Panc1 (cell line): Measurements from ENCODE around the gene NPAS3. TPM values are rescaled to one million over a fixed set of nuclear protein-coding genes. Genes with fewer than 3 reads are reported as not detected.

Source experiments
- ATAC-seq: fragments of 200-7000 bp; cut with Tn5 transposase; 2 replicates; pipeline ENCODE4 v1.9.1; 2020; ENCODE audit warnings: mild to moderate bottlenecking, moderate library complexity
- BruUV-seq: library from RNA; stranded (reverse); fragments of 400-500 nt; replicated peaks from 2 replicates; lab custom pipeline; 2021; lab: Mats Ljungman, UMichigan
- CTCF ChIA-PET: fragments of 300-600 bp; sonication (Branson Sonifier 250); formaldehyde crosslinking; loops from one replicate; lab custom pipeline; 2022; ENCODE audit warnings: antibody characterized with exemption; lab: Charles Lee
- POLR2A ChIA-PET: fragments of 300-600 bp; sonication (Branson Sonifier 250); formaldehyde crosslinking; loops from one replicate; lab custom pipeline; 2022; ENCODE audit warnings: antibody characterized with exemption; lab: Charles Lee
- DNase-seq: peaks from one replicate; pipeline ENCODE4 v3.0.0-alpha.2; 2010; ENCODE audit warnings: low read depth, low spot score
- H3K27ac ChIP-seq: 2 replicates; pipeline ENCODE4 v1.5.1; 2011; ENCODE audit warnings: mild to moderate bottlenecking, low read length, inconsistent platforms
- H3K27me3 ChIP-seq: fragments of 200-500 bp; sonication (Bioruptor generic); 2 replicates; pipeline ENCODE4 v1.6.0; 2014; ENCODE audit warnings: low read length, inconsistent platforms; ENCODE audit not compliant: control insufficient read depth, insufficient read depth
- H3K36me3 ChIP-seq: fragments of 200-500 bp; sonication (Bioruptor generic); 2 replicates; pipeline ENCODE4 v1.5.1; 2014; ENCODE audit warnings: inconsistent platforms, mild to moderate bottlenecking, low read length, moderate library complexity; ENCODE audit not compliant: control insufficient read depth, insufficient read depth
- H3K4me1 ChIP-seq: 2 replicates; pipeline ENCODE4 v1.5.1; 2011; ENCODE audit warnings: inconsistent platforms, mild to moderate bottlenecking, low read length, moderate library complexity; ENCODE audit not compliant: control insufficient read depth, insufficient read depth
- H3K4me3 ChIP-seq, 2 experiments: 2 replicates each; pipeline ENCODE4 v1.5.1; 2011 to 2012; ENCODE audit warnings: low read depth in 2 of 2, low read length in 2 of 2, mild to moderate bottlenecking in 2 of 2, inconsistent platforms in 1 of 2, moderate library complexity in 1 of 2
- H3K9me3 ChIP-seq: fragments of 200-500 bp; sonication (Bioruptor generic); 2 replicates; pipeline ENCODE4 v1.5.1; 2014; ENCODE audit warnings: low read depth, mild to moderate bottlenecking, inconsistent platforms, low read length, moderate library complexity; ENCODE audit not compliant: control insufficient read depth, insufficient read depth
- POLR2AphosphoS5 ChIP-seq: IDR thresholded peaks from 2 replicates; pipeline ENCODE4 v1.6.1; 2012; ENCODE audit warnings: mild to moderate bottlenecking, low read depth, low read length, moderate library complexity
- SIN3A ChIP-seq: IDR thresholded peaks from 2 replicates; pipeline ENCODE4 v1.6.1; 2012; ENCODE audit warnings: low read depth, mild to moderate bottlenecking, low read length, moderate library complexity, borderline replicate concordance; ENCODE audit not compliant: insufficient read depth
- TCF7L2 ChIP-seq: IDR thresholded peaks from 2 replicates; pipeline ENCODE4 v1.6.1; 2011; ENCODE audit warnings: mild to moderate bottlenecking, low read depth, low read length, inconsistent platforms
- in situ Hi-C: cut with HindIII; loops from 2 replicates; pipeline ENCODE4 v1.10.0; 2016; ENCODE audit warnings: low sequenced_read_pairs, low pct_unique_long_range_greater_than_20kb
- intact Hi-C: fragments of 100-400 bp; cut with micrococcal nuclease; formaldehyde crosslinking; loops from one replicate; pipeline ENCODE4 v1.10.0; 2022; ENCODE audit not compliant: unreplicated experiment
- total RNA-seq: library from RNA; stranded (reverse); gene quantifications from one replicate; pipeline ENCODE4 v1.2.1, GENCODE V29; 2021; ENCODE audit not compliant: unreplicated experiment
- TF ChIP-seq, protein P1 (sequence below): fragments of 450-650 bp; IDR thresholded peaks from 2 replicates; pipeline ENCODE4 v1.5.1; 2017; ENCODE audit warnings: mild to moderate bottlenecking
- TF ChIP-seq, protein P2 (sequence below), 2 experiments: IDR thresholded peaks; 2 replicates each; pipeline ENCODE4 v1.6.1; 2011 to 2012; ENCODE audit warnings: low read depth in 2 of 2, control low read depth in 1 of 2, low read length in 1 of 2, mild to moderate bottlenecking in 1 of 2, moderate library complexity in 1 of 2; ENCODE audit not compliant: insufficient read depth in 1 of 2

NPAS3 gene
- total RNA-seq, 1 experiment from 2014 or later: 0.23 TPM

DNA sequence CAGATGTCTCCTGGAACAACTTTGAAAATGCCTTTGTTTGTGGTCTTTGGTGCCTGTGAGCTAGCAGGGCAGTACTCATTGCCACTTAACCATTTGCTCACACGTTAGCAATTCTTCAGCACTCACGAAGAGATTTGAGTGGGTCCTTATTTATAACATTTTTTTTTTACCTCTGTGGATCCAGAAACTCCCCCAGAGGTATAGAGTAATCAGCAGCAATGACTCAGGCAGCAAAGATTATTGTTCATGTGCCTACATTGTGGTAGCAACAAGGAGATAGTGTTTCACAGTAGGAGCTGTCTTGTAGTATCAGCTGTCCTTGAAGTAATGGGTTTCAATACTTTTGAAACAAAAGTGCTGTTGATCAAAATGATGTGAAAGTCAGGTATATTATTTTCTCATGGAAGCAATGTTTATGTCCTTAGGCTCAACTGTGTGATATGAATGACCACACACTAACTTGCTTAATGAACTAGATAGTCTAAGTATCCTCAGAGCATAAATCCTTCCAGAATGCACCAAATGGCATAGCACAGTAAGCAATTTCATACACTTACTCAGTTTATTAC, 708.1 kb downstream of the NPAS3 start:
- ATAC-seq (no peak), DNase-seq (no peak)
- Histone ChIP-seq H3K9me3 (no peaks in the 10 kb centered on the region), H3K27me3 (no peaks in the 10 kb centered on the region), H3K4me1 (no peaks in the 10 kb centered on the region), H3K36me3 (no peaks in the 10 kb centered on the region), H3K27ac (no peak overlapping the region), H3K4me3 (no peak overlapping the region)
- TF ChIP-seq TCF7L2 (no peak), SIN3A (no peak), POLR2AphosphoS5 (no peak)
- TF ChIP-seq, protein P1, sequence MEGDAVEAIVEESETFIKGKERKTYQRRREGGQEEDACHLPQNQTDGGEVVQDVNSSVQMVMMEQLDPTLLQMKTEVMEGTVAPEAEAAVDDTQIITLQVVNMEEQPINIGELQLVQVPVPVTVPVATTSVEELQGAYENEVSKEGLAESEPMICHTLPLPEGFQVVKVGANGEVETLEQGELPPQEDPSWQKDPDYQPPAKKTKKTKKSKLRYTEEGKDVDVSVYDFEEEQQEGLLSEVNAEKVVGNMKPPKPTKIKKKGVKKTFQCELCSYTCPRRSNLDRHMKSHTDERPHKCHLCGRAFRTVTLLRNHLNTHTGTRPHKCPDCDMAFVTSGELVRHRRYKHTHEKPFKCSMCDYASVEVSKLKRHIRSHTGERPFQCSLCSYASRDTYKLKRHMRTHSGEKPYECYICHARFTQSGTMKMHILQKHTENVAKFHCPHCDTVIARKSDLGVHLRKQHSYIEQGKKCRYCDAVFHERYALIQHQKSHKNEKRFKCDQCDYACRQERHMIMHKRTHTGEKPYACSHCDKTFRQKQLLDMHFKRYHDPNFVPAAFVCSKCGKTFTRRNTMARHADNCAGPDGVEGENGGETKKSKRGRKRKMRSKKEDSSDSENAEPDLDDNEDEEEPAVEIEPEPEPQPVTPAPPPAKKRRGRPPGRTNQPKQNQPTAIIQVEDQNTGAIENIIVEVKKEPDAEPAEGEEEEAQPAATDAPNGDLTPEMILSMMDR: no peak
- TF ChIP-seq, protein P2, sequence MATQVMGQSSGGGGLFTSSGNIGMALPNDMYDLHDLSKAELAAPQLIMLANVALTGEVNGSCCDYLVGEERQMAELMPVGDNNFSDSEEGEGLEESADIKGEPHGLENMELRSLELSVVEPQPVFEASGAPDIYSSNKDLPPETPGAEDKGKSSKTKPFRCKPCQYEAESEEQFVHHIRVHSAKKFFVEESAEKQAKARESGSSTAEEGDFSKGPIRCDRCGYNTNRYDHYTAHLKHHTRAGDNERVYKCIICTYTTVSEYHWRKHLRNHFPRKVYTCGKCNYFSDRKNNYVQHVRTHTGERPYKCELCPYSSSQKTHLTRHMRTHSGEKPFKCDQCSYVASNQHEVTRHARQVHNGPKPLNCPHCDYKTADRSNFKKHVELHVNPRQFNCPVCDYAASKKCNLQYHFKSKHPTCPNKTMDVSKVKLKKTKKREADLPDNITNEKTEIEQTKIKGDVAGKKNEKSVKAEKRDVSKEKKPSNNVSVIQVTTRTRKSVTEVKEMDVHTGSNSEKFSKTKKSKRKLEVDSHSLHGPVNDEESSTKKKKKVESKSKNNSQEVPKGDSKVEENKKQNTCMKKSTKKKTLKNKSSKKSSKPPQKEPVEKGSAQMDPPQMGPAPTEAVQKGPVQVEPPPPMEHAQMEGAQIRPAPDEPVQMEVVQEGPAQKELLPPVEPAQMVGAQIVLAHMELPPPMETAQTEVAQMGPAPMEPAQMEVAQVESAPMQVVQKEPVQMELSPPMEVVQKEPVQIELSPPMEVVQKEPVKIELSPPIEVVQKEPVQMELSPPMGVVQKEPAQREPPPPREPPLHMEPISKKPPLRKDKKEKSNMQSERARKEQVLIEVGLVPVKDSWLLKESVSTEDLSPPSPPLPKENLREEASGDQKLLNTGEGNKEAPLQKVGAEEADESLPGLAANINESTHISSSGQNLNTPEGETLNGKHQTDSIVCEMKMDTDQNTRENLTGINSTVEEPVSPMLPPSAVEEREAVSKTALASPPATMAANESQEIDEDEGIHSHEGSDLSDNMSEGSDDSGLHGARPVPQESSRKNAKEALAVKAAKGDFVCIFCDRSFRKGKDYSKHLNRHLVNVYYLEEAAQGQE (IDR thresholded peaks at IDR 0.05; ENCODE audit: insufficient read depth in 1 of 2, low read depth in 2 of 2, low read length in 1 of 2): no peak
- in situ Hi-C loops (no loop called here), intact Hi-C loops (no loop called here)
- POLR2A ChIA-PET: no interaction called here
- CTCF ChIA-PET: no interaction called here
- BruUV-seq: no TSS peak

DNA sequence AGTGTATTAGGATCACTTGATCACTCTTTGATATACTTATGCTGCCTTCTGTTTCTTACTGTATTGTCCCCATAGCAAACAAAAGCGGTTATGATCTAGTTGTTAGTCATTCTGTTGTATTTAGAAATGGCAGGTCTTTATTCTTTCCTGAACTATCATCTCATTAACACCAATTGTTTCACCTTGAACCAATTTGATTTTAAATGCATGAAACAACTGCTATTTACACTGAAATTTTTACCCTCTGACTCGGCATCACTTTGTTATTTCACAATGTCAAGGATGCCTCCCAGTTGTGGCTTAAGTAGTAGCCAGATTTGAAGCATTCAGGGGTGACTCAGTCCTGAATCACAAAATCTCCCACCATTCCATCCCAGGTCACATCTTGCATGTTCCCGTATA, 708.7 kb downstream of the NPAS3 start:
- CTCF ChIA-PET: no interaction called here
- TF ChIP-seq SIN3A (no peak), POLR2AphosphoS5 (no peak), TCF7L2 (no peak)
- TF ChIP-seq, protein P1: no peak
- TF ChIP-seq, protein P2 (IDR thresholded peaks at IDR 0.05; ENCODE audit: insufficient read depth in 1 of 2, low read depth in 2 of 2, low read length in 1 of 2): no peak
- in situ Hi-C loops (no loop called here), intact Hi-C loops (no loop called here)
- POLR2A ChIA-PET: no interaction called here
- H3K27ac ChIP-seq: no peak overlapping the region
- H3K4me1 ChIP-seq: no peaks in the 10 kb centered on the region
- DNase-seq (peak; percentile 5), ATAC-seq (no peak)
- H3K9me3 ChIP-seq: no peaks in the 10 kb centered on the region
- H3K27me3 ChIP-seq: no peaks in the 10 kb centered on the region
- BruUV-seq: no TSS peak
- no peak overlapping the region for H3K4me3 ChIP-seq
- H3K36me3 ChIP-seq: no peaks in the 10 kb centered on the region
